ENCODE measurements around the gene SCARB1. TPM values are rescaled to one million over a fixed set of nuclear protein-coding genes. Genes with fewer than 3 reads are reported as not detected.
A peak's percentile ranks its signal among the peaks of the same experiment; 100 is the strongest.

Gene SCARB1
- total RNA-seq, 1 experiment from 2014 or later: 31.3 TPM

- H3K27ac Mint-ChIP-seq: peak overlapping the region in 2 of 3 experiments; percentile 39 to 54; a peak in 2 of 7 replicates
- no peak overlapping the region for H2BK120ac ChIP-seq (ENCODE audit: low read depth, low read length, poor library complexity, severe bottlenecking)
- WGBS (ENCODE audit: extremely low coverage, insufficient read length, low lambda C conversion rate): no CpG with 5 or more reads among the region's 9 CpGs
- H3K36me3 Mint-ChIP-seq (ENCODE audit: insufficient read depth in 1 of 3, low read depth in 3 of 3): peaks cover 10 to 27% (median 21%) of the 10 kb centered on the region in 3 experiments
- H3T11ph ChIP-seq (ENCODE audit: low read length): no peak overlapping the region
- H3K9me3 Mint-ChIP-seq: peaks cover 32 to 33% of the 10 kb centered on the region in 2 experiments
- no peaks in the 10 kb centered on the region for H3K27me3 ChIP-seq (ENCODE audit: insufficient read depth, low read length)
- no peak overlapping the region; a peak in 1 of 5 replicates for H3K4me3 Mint-ChIP-seq
- H3K79me2 ChIP-seq (ENCODE audit: insufficient read depth, low read length): no peaks in the 10 kb centered on the region
- peaks cover 14 to 15% of the 10 kb centered on the region in 2 experiments for H3K4me1 Mint-ChIP-seq
- no peak for DNase-seq
- no peak for TF ChIP-seq CTCF (conservative IDR thresholded peaks at IDR 0.05)
- H3K27ac ChIP-seq (ENCODE audit: insufficient read length, low read depth, low read length): no peak overlapping the region
- no peak overlapping the region for H3K23ac ChIP-seq (ENCODE audit: insufficient read length, low read depth, low read length)
- no peak overlapping the region for H2AFZ ChIP-seq (ENCODE audit: low read length)
- H3K18ac ChIP-seq (ENCODE audit: insufficient read length, low read depth, low read length): no peak overlapping the region
- no peak overlapping the region for H3K14ac ChIP-seq (ENCODE audit: insufficient read depth, low read length)
- H3K9me3 ChIP-seq (ENCODE audit: control insufficient read depth, low read depth, low read length): peaks cover 14% of the 10 kb centered on the region
- no peak overlapping the region for H4K5ac ChIP-seq (ENCODE audit: insufficient read length, low read depth, low read length)
- H3K4me1 ChIP-seq (ENCODE audit: insufficient read depth, low read length): no peaks in the 10 kb centered on the region
- H3K4ac ChIP-seq (ENCODE audit: low read depth, low read length): no peak overlapping the region
- no peak overlapping the region for H4K91ac ChIP-seq (ENCODE audit: insufficient read length, low read depth, low read length)
- no peaks in the 10 kb centered on the region for H3K23me2 ChIP-seq (ENCODE audit: insufficient read length, low read depth, low read length, poor library complexity, severe bottlenecking)
- H3K9ac ChIP-seq (ENCODE audit: extremely low read depth, insufficient read length, low read length): no peak overlapping the region
- no peak overlapping the region for H2AK5ac ChIP-seq (ENCODE audit: insufficient read length, low read length)
- H2BK15ac ChIP-seq (ENCODE audit: low read depth, low read length): no peak overlapping the region
- H3K56ac ChIP-seq (ENCODE audit: insufficient read length, low read depth, low read length): no peak overlapping the region
- no peak overlapping the region for H4K8ac ChIP-seq (replicated peaks; ENCODE audit: insufficient read length, low read depth, low read length)
- no peak overlapping the region for H2BK20ac ChIP-seq (ENCODE audit: low read depth, low read length, poor library complexity, severe bottlenecking)
- H3K4me2 ChIP-seq (ENCODE audit: insufficient read depth, insufficient read length, low read length): no peak overlapping the region
- peaks cover 15% of the 10 kb centered on the region for H3K27me3 Mint-ChIP-seq (ENCODE audit: low read depth)
- no peak overlapping the region for H2BK12ac ChIP-seq (ENCODE audit: insufficient read length, low read depth, low read length)
- no peaks in the 10 kb centered on the region for H4K20me1 ChIP-seq (ENCODE audit: control insufficient read depth, insufficient read depth, insufficient read length)
- H2BK5ac ChIP-seq (ENCODE audit: insufficient read length, low read length): no peak overlapping the region
- H3K79me1 ChIP-seq (ENCODE audit: insufficient read depth, low read depth, low read length, poor library complexity, severe bottlenecking): no peaks in the 10 kb centered on the region
These were observed 103.1 kb downstream of the SCARB1 start for GRCh38 chr12:124760560-124760959.
